ENCODE data around the gene SEMA5B.

The SEMA5B gene

GRCh38 chr3:123027292-123028232, at the start of gene SEMA5B:
TSS of gene SEMA5B (minus strand) at chr3:123027763. CDS start at chr3:122961263, 66,500 bp downstream.
- DNase-seq (ENCODE audit: low read depth in 2 of 2) = no peak

- no peak for DNase-seq (ENCODE audit: low read depth in 2 of 2)
Measured at GRCh38 chr3:123076496-123077418, 49.2 kb upstream of the SEMA5B start.

DNA sequence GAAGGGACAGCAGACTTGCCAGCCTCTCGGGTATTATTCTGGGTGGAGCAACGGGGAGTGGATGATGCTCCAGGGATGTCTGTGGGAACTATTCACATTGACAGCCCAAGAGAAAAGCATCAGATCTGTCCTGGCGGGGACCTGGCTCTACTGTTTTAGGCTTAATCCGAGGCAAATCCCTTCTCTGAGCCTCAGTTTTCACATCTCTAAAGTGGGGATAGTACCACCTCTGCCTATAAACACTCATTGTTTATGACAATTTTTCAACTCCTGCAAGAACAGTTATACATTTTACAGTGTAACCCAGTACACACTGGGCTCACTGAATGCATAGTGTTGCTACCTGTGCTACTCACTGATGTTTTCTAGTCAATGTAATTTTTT, 48.5 kb upstream of the SEMA5B start:
- no peak for DNase-seq (ENCODE audit: low read depth in 2 of 2)

DNA sequence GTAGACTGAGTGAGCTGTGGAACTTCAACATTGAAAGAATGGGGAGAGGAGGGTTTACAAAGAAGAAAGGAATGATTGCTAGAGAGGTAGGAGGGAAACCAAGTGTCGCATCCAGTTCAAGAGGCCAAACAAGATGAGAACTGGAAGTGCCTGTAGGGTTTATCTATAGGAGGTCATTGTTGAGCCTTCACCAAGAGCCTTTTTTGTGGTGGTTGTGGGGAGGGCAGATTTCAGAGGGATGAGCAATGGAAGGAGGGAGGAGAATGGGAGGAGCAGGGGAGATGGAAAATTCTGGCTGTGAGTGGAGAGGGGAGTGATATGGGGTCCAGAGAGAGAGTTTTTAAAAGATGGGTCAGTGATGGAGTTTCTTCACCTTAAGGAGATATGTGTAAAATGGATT, 47.8 kb upstream of the SEMA5B start:
- DNase-seq (ENCODE audit: low read depth in 2 of 2) = no peak

DNA sequence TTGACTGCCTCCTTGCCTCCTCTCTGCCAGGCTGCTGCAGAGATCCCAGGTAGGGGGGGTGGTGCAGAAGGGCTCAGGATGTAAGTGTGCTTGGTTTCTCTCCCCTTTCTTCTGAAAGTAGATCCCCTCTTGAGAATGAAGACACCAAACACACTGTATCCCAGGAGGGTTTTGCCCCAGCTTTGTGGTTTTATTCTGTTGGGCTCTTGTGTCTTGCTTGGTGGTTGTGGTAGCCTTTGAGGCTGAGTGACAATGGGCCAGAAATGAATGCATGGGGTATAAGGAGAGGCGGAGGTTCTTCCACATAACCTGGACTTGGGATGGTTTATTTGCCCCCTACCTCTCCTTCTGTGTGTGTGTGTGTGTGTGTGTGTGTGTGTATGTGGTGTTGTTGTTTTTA, 45.0 kb upstream of the SEMA5B start:
- DNase-seq (ENCODE audit: low read depth in 2 of 2) = no peak

GRCh38 chr3:123072152-123072551, 44.6 kb upstream of the SEMA5B start:
- DNase-seq (ENCODE audit: low read depth in 2 of 2) = no peak

- no peak for DNase-seq (ENCODE audit: low read depth in 2 of 2)
Measured at GRCh38 chr3:123071581-123071980, 44.0 kb upstream of the SEMA5B start.

DNA sequence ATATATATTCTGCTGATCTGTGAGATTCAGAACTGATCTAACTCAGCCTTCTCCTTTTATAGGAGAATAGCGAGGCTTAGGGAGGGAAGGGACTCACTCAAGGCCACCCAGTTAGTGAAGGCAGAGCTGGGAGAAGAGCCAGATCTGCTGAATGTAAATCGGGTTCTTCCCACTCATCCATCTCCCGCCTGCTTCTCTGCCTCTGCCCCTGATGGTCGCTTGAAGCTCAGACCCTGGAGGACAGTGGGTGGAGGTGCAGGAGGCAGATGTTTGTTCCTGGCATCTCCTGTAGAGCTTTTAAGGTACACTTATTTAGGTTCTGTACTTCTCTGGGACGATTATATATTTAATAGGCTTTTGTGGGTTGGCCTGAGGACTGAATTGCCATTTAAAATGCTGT, 43.6 kb upstream of the SEMA5B start:
- DNase-seq (ENCODE audit: low read depth in 2 of 2) = no peak

- no peak for DNase-seq (ENCODE audit: low read depth in 2 of 2)
Measured at GRCh38 chr3:123070510-123070909, 42.9 kb upstream of the SEMA5B start.

- DNase-seq (ENCODE audit: low read depth in 2 of 2) = no peak
Measured at GRCh38 chr3:123068601-123069381, 41.2 kb upstream of the SEMA5B start.

DNA sequence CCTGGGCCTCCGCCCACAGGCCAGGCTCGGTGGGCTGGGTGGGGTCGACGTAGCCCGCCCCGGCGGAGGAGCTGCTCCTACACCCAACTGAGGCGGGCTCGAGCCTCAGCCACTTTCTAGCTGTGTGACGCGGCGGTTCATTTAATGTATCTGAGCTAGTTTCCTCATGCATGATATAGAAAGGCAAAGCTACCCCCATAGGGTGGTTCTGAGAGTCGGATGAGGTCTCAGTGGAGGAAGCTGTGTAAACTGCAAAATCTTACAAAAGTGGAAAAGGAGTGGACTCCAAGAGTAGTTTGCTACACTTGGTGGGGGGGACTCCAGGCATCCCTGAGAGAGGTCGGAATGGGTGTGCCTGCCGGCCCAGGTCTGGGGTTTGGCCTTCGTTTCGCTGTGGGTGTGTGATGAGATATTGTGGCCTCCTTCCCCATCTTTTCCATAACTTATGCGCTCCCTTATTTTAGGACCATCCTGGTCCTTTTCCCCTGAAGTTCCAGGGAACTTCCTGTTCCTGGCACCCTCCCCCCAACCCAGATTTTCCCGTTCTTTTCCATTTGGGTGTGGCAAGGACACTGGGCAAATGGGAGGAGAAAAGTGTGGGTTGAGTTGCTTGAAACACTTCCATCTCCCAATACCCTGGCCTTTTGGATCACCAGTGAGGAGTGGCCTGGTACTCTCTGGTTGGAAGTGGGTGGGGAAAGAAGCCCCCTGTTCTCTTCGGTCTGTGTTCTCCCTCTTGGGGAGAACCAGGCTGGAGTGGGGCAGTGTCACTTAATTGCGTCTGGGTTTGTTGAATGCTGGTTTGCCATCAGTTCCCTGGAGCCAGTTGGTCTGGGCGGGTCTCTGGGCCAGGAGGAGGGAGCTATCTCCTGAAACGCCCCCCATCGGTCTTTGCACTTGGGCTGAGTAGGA, 40.4 kb upstream of the SEMA5B start:
- peak; percentile 9 to 14 for DNase-seq (ENCODE audit: low read depth in 2 of 2)

DNA sequence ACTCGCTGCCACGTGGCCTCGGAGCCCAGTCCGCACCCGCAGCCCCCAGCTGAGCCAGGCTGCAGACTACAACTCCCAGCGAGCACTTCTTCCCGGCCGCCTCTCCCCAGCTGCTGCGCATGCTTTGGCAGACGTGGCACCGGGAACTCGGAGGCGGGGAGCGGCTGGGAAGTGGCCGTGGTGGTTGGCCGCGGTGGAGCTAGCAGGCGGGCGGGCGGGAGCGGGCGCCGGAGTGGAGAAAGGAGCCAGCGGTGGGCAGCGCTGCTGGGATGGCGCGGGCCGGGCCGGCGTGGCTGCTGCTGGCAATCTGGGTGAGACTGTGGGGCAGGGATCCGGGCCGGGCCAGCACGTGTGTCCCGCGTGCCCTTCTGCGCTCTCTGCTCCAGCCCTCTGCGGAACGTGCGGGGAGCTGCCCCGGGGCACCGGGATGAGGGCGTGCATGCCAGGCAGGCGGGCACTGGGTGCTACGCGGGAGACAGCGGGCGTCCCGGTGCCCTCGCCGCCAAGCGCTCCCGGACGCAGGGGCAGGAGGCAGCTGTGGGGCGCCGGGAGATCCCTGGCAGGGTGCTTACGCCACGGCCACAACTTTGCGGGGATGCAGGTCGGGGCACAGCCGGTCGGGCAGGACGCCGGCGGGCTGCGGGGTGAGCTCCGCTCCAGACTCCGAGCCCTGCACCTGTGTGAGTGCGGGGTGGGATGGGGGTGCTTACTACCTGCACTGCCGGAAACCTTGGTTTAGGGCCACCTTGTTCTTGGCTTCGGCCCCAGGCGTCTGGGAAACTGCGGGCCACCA, 39.5 kb upstream of the SEMA5B start, which contains the start of gene PDIA5:
Gene PDIA5, plus strand, starts transcription at position 130 of the 793 bp plus-strand sequence. Its CDS starts 140 bp downstream, at position 270.
- DNase-seq (ENCODE audit: low read depth in 2 of 2) = peak; percentile 73 to 76

DNA sequence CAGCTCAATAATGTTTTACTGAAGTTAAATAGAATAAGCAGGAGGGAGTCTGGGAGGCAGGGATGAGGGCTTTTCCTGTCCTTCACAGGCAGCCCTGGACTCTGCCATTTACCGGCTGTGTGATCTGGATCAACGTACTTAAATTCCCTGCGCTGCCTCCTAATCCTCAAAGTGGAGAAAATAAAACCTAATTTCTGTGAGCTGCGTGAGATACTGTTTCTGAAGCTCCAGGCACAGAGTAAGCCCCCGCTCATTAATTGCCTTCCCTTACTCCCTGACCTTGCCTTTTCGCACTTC, 39.0 kb upstream of the SEMA5B start:
- DNase-seq (ENCODE audit: low read depth in 2 of 2) = no peak

DNA sequence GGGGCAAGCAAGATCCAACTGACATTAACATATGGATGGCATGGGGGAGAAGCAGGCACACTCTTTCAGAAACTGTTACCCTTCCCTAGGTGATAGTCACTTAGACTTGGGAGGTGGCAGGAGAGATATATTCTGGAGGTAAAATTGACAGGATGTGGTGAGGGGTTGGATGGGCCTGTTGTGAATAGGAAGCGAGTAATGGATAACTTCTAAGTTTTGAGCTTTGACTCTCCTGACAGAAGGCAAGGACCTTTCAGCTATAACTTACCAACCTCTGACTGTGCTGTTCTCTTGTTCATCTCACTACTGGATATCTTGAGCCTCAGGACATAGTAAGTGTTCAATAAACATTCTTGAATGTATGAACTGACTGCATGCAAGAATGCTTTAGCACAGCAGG, 37.4 kb upstream of the SEMA5B start:
- no peak for DNase-seq (ENCODE audit: low read depth in 2 of 2)

DNA sequence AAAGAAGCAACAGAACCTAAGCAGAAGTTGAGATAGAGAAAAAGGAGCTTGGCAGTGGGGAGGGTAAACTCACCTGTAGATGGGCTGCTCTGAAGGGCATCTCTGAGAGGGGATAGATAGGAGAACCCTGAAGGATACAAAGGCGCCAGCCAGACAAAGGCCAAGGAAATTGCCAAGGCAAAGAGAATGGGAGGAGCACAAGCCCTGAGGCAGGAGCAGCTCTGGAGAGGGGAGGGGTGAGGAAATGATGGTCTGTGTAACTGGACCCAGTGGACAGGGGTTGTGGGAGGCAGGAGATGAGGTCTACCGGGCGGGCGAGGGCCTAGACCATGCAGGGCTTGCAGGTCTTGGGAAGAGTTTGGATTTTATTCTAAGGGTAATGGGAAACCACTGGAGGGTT, 36.9 kb upstream of the SEMA5B start:
- DNase-seq (ENCODE audit: low read depth in 2 of 2) = no peak

DNA sequence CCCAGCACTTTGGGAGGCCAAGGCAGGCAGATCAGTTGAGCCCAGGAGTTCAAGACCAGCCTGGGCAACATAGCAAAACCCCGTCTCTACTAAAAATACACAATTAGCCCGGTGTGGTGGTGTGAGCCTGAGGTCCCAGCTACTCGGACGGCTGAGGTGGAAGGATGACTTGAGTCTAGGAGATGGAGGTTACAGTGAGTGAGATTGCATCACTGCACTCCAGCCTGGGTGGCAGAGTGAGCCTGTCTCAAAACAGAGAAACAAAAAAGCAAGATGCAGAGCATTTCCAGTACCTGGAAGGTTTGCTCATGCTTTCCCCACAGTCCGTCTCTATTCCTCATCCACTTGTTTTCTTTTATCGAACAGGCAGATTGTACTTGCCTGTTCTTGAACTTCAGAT, 35.5 kb upstream of the SEMA5B start:
- no peak for DNase-seq (ENCODE audit: low read depth in 2 of 2)

- no peak for DNase-seq (ENCODE audit: low read depth in 2 of 2)
Measured at GRCh38 chr3:123061856-123062255, 34.3 kb upstream of the SEMA5B start.

GRCh38 chr3:123060054-123060453, 32.5 kb upstream of the SEMA5B start:
- DNase-seq (ENCODE audit: low read depth in 2 of 2) = no peak

GRCh38 chr3:123058505-123058904, 30.9 kb upstream of the SEMA5B start:
- DNase-seq (ENCODE audit: low read depth in 2 of 2) = no peak

DNA sequence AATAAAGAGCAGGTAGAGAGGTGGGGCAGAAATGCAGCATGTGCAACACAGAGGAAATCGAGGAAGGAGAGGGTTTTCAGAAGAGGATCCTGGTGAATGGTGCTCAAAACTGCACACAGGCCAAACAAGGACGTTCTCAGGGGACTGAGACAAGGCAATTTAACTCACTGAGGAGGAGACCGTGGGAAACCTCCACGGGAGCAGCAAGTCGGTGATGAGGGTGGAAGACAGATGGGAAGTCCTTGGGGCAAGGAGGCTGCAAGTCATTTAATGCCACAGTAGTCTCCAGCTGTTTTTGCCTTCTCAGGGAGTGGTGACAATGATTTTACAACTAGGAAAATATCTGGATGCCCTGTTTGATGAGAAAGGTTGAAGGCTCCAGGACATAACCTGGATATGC, 27.8 kb upstream of the SEMA5B start:
- no peak for DNase-seq (ENCODE audit: low read depth in 2 of 2)
